Kidney glomerular epithelial cell (primary cell): ENCODE results near the gene VSIR.

Experiments
- DNase-seq: peaks from one replicate; lab custom pipeline; 2025; lab: John Stamatoyannopoulos, UW

Gene VSIR

GRCh38 chr10:71806704-71807556, 33.6 kb upstream of the VSIR start:
- no peak for DNase-seq

- no peak for DNase-seq
These were observed 32.7 kb upstream of the VSIR start for GRCh38 chr10:71805776-71806703.

GRCh38 chr10:71804077-71804476, 30.8 kb upstream of the VSIR start:
- no peak for DNase-seq

GRCh38 chr10:71802715-71803488, 29.6 kb upstream of the VSIR start:
- DNase-seq, result no peak

GRCh38 chr10:71802235-71802634, 28.9 kb upstream of the VSIR start:
- DNase-seq, result no peak

GRCh38 chr10:71801361-71801760, 28.0 kb upstream of the VSIR start:
- DNase-seq, result no peak

GRCh38 chr10:71799608-71800453, 26.5 kb upstream of the VSIR start:
- DNase-seq, result no peak

- DNase-seq, result no peak
These were observed 25.8 kb upstream of the VSIR start for GRCh38 chr10:71799112-71799511.

- DNase-seq, result no peak
These were observed 24.9 kb upstream of the VSIR start for GRCh38 chr10:71798308-71798624.

GRCh38 chr10:71797533-71798307, 24.4 kb upstream of the VSIR start:
- no peak for DNase-seq

- DNase-seq, result no peak
These were observed 23.6 kb upstream of the VSIR start for GRCh38 chr10:71796749-71797405.

GRCh38 chr10:71795248-71795647, 21.9 kb upstream of the VSIR start:
- DNase-seq, result no peak

GRCh38 chr10:71790749-71791440, 17.6 kb upstream of the VSIR start:
- DNase-seq, result no peak

- no peak for DNase-seq
These were observed 16.6 kb upstream of the VSIR start for GRCh38 chr10:71789871-71790270.

GRCh38 chr10:71788954-71789353, 15.6 kb upstream of the VSIR start:
- DNase-seq, result no peak

GRCh38 chr10:71784679-71785272, 11.5 kb upstream of the VSIR start:
- no peak for DNase-seq

GRCh38 chr10:71783917-71784678, 10.8 kb upstream of the VSIR start:
- DNase-seq, result no peak

GRCh38 chr10:71782917-71783490, 9.7 kb upstream of the VSIR start:
- no peak for DNase-seq
